HepG2 (cell line): ENCODE results near the gene PPCDC. TPM values are rescaled to one million over a fixed set of nuclear protein-coding genes. Genes with fewer than 3 reads are reported as not detected.
A peak's percentile ranks its signal among the peaks of the same experiment; 100 is the strongest.

Experiments
- MED13 ChIP-seq: sonication (generic); formaldehyde crosslinking; IDR thresholded peaks from 2 replicates; pipeline ENCODE4 v1.5.0; 2020; ENCODE audit warnings: missing genetic modification reagents
- SATB2 ChIP-seq: sonication (generic); formaldehyde crosslinking; IDR thresholded peaks from 2 replicates; pipeline ENCODE4 v1.5.0; 2020; ENCODE audit warnings: missing genetic modification reagents
- SRY ChIP-seq: sonication (generic); formaldehyde crosslinking; IDR thresholded peaks from 2 replicates; pipeline ENCODE4 v1.8.0; 2022; ENCODE audit warnings: mild to moderate bottlenecking, missing genetic modification reagents
- TRIM24 ChIP-seq: sonication (generic); formaldehyde crosslinking; IDR thresholded peaks from 2 replicates; pipeline ENCODE4 v1.8.0; 2022; ENCODE audit warnings: mild to moderate bottlenecking, missing genetic modification reagents
- ZNF296 ChIP-seq: sonication (generic); formaldehyde crosslinking; conservative IDR thresholded peaks from 2 replicates; pipeline ENCODE4 v1.5.0; 2020; ENCODE audit warnings: mild to moderate bottlenecking, missing genetic modification reagents
- ZNF431 ChIP-seq: sonication (generic); formaldehyde crosslinking; IDR thresholded peaks from 2 replicates; pipeline ENCODE4 v1.9.0; 2022; ENCODE audit warnings: missing genetic modification reagents, low read depth, mild to moderate bottlenecking, borderline replicate concordance
- ZNF501 ChIP-seq: sonication (generic); formaldehyde crosslinking; IDR thresholded peaks from 2 replicates; pipeline ENCODE4 v1.5.1; 2020; ENCODE audit warnings: mild to moderate bottlenecking, moderate library complexity, missing genetic modification reagents
- ZNF552 ChIP-seq: sonication (generic); formaldehyde crosslinking; IDR thresholded peaks from 2 replicates; pipeline ENCODE4 v1.9.0; 2022; ENCODE audit warnings: missing genetic modification reagents, mild to moderate bottlenecking, borderline replicate concordance
- ZNF772 ChIP-seq: sonication (generic); formaldehyde crosslinking; IDR thresholded peaks from 2 replicates; pipeline ENCODE4 v1.5.0; 2020; ENCODE audit warnings: mild to moderate bottlenecking, missing genetic modification reagents
- polyA plus RNA-seq, 8 experiments: library from polyadenylated mRNA; depleted of rRNA in 3 of 8; stranded (reverse) in 7 of 8; unstranded in 1 of 8; fragments of >200 nt; fragmentation: Illumina TruSeq in 4 of 8; extraction: Trizol in 4 of 8; gene quantifications; 2 replicates each; pipeline versions ENCODE4 v1.2.1 to v1.2.3, GENCODE V29; 2011 to 2016; ENCODE audit warnings: low read depth in 4 of 8, missing spikeins in 1 of 8, mixed read lengths in 1 of 8; ENCODE audit not compliant: insufficient read depth in 1 of 8
- total RNA-seq, 5 experiments: library from RNA; depleted of rRNA; stranded (reverse); fragments of >200 nt; fragmentation: Illumina TruSeq; extraction: Trizol; gene quantifications; 2 replicates each; pipeline ENCODE4 v1.2.3, GENCODE V29; 2016; ENCODE audit warnings: low read depth in 1 of 5
- TF ChIP-seq, protein P1 (sequence below): sonication (generic); formaldehyde crosslinking; IDR thresholded peaks from 2 replicates; pipeline ENCODE4 v1.4.0; 2020; ENCODE audit warnings: missing genetic modification reagents
- TF ChIP-seq, protein P2 (sequence below): sonication (generic); IDR thresholded peaks from 2 replicates; pipeline ENCODE4 v1.6.1; 2016; ENCODE audit warnings: low read depth, borderline replicate concordance
- TF ChIP-seq, protein P3 (sequence below): sonication (generic); formaldehyde crosslinking; IDR thresholded peaks from one replicate; pipeline ENCODE4 v1.5.1; 2020; ENCODE audit warnings: mild to moderate bottlenecking, missing genetic modification reagents; ENCODE audit errors: not compliant biosample characterization

PPCDC gene
- total and polyA plus RNA-seq, 2 of the 13 experiments (the other 11 are each of a cell fraction or from before 2014, with no cell fraction given) = 12.3 to 12.8 TPM

DNA sequence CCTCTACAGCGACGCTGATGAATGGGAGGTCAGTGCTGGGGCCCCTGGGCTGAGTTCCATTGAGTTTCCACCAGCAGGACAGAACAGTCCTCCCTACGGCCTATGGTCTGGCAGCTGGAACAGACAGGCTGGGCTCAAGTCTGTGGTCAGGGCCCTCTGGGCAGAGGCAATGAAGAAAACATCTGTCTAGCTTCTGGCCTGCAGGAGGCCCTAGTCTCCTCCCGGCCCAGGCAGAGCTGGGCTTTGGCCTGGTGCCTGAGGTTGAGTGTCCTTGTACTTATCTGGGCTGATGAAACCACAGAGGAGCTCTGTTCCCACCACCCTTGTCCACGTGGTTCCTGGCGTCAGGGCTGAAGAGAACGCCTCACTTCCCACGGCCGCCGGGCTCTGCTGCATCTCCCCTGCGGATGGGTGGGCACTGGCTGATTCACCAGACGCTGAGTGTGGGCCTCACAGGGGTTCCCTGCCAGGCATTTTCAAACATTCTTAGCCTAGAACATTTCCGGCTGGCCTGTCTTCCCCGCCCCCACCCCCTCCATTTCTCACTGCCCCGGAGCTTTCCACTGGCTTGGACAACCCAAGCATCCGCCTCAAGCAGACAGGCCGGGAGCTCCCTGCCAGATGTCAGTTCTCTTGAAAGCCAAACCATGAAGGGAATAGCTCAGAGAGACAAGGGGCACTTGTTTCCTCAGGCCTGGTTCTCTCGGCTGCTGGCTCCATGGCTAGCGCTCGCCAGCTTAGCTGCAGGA, 20.3 kb downstream of the PPCDC start (continued):
- TF ChIP-seq ZNF772 (peak; percentile 54; the same call in 1 of the 2 replicates), ZNF296 (CRISPR knock-in tag) (no peak), SRY (no peak; the same call in 1 of the 2 replicates), ZNF501 (CRISPR knock-in tag) (peak; percentile 44; the same call in 1 of the 2 replicates), ZNF431 (CRISPR knock-in tag) (no peak), SATB2 (CRISPR knock-in tag) (no peak), ZNF552 (CRISPR knock-in tag) (no peak), TRIM24 (CRISPR knock-in tag) (no peak), MED13 (CRISPR knock-in tag) (peak; percentile 76; the same call in 1 of the 2 replicates)
- TF ChIP-seq, protein P1, sequence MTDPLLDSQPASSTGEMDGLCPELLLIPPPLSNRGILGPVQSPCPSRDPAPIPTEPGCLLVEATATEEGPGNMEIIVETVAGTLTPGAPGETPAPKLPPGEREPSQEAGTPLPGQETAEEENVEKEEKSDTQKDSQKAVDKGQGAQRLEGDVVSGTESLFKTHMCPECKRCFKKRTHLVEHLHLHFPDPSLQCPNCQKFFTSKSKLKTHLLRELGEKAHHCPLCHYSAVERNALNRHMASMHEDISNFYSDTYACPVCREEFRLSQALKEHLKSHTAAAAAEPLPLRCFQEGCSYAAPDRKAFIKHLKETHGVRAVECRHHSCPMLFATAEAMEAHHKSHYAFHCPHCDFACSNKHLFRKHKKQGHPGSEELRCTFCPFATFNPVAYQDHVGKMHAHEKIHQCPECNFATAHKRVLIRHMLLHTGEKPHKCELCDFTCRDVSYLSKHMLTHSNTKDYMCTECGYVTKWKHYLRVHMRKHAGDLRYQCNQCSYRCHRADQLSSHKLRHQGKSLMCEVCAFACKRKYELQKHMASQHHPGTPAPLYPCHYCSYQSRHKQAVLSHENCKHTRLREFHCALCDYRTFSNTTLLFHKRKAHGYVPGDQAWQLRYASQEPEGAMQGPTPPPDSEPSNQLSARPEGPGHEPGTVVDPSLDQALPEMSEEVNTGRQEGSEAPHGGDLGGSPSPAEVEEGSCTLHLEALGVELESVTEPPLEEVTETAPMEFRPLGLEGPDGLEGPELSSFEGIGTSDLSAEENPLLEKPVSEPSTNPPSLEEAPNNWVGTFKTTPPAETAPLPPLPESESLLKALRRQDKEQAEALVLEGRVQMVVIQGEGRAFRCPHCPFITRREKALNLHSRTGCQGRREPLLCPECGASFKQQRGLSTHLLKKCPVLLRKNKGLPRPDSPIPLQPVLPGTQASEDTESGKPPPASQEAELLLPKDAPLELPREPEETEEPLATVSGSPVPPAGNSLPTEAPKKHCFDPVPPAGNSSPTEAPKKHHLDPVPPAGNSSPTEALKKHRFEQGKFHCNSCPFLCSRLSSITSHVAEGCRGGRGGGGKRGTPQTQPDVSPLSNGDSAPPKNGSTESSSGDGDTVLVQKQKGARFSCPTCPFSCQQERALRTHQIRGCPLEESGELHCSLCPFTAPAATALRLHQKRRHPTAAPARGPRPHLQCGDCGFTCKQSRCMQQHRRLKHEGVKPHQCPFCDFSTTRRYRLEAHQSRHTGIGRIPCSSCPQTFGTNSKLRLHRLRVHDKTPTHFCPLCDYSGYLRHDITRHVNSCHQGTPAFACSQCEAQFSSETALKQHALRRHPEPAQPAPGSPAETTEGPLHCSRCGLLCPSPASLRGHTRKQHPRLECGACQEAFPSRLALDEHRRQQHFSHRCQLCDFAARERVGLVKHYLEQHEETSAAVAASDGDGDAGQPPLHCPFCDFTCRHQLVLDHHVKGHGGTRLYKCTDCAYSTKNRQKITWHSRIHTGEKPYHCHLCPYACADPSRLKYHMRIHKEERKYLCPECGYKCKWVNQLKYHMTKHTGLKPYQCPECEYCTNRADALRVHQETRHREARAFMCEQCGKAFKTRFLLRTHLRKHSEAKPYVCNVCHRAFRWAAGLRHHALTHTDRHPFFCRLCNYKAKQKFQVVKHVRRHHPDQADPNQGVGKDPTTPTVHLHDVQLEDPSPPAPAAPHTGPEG = peak; percentile 77; the same call in 1 of the 2 replicates
- TF ChIP-seq, protein P2, sequence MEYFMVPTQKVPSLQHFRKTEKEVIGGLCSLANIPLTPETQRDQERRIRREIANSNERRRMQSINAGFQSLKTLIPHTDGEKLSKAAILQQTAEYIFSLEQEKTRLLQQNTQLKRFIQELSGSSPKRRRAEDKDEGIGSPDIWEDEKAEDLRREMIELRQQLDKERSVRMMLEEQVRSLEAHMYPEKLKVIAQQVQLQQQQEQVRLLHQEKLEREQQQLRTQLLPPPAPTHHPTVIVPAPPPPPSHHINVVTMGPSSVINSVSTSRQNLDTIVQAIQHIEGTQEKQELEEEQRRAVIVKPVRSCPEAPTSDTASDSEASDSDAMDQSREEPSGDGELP = peak; percentile 68; the same call in 1 of the 2 replicates
- TF ChIP-seq, protein P3, sequence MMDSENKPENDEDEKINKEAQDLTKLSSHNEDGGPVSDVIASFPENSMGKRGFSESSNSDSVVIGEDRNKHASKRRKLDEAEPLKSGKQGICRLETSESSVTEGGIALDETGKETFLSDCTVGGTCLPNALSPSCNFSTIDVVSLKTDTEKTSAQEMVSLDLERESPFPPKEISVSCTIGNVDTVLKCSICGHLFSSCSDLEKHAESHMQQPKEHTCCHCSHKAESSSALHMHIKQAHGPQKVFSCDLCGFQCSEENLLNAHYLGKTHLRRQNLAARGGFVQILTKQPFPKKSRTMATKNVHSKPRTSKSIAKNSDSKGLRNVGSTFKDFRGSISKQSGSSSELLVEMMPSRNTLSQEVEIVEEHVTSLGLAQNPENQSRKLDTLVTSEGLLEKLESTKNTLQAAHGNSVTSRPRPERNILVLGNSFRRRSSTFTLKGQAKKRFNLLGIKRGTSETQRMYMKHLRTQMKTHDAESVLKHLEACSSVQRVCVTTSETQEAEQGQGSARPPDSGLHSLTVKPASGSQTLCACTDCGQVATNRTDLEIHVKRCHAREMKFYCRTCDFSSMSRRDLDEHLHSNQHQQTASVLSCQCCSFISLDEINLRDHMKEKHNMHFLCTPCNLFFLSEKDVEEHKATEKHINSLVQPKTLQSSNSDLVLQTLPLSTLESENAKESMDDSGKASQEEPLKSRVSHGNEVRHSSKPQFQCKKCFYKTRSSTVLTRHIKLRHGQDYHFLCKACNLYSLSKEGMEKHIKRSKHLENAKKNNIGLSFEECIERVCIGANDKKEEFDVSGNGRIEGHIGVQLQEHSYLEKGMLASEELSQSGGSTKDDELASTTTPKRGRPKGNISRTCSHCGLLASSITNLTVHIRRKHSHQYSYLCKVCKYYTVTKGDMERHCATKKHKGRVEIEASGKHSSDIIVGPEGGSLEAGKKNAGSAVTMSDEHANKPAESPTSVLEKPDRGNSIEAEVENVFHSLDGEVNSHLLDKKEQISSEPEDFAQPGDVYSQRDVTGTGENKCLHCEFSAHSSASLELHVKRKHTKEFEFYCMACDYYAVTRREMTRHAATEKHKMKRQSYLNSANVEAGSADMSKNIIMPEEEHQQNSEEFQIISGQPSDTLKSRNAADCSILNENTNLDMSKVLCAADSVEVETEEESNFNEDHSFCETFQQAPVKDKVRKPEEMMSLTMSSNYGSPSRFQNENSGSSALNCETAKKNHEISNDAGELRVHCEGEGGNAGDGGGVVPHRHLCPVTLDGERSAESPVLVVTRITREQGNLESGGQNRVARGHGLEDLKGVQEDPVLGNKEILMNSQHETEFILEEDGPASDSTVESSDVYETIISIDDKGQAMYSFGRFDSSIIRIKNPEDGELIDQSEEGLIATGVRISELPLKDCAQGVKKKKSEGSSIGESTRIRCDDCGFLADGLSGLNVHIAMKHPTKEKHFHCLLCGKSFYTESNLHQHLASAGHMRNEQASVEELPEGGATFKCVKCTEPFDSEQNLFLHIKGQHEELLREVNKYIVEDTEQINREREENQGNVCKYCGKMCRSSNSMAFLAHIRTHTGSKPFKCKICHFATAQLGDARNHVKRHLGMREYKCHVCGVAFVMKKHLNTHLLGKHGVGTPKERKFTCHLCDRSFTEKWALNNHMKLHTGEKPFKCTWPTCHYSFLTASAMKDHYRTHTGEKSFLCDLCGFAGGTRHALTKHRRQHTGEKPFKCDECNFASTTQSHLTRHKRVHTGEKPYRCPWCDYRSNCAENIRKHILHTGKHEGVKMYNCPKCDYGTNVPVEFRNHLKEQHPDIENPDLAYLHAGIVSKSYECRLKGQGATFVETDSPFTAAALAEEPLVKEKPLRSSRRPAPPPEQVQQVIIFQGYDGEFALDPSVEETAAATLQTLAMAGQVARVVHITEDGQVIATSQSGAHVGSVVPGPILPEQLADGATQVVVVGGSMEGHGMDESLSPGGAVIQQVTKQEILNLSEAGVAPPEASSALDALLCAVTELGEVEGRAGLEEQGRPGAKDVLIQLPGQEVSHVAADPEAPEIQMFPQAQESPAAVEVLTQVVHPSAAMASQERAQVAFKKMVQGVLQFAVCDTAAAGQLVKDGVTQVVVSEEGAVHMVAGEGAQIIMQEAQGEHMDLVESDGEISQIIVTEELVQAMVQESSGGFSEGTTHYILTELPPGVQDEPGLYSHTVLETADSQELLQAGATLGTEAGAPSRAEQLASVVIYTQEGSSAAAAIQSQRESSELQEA (CRISPR knock-in tag) = no peak
